Gastrocnemius medialis (tissue), 4 donors: ENCODE results near the gene PTPN20.

ENCODE experiments used
- POLR2A ChIP-seq, 2 donors: fragments of 450-650 bp; IDR thresholded peaks; one replicate each; pipeline ENCODE4 v1.6.1; 2017; ENCODE audit warnings: antibody characterized with exemption in 2 of 2, mild to moderate bottlenecking in 2 of 2, moderate library complexity in 2 of 2
- TF ChIP-seq, protein P1 (sequence below), 5 experiments: fragments of 450-650 bp in 3 of 5; fragments of 200-600 bp in 2 of 5; sonication (generic) in 2 of 5; IDR thresholded peaks in 4 of 5; conservative IDR thresholded peaks in 1 of 5; 1 replicate in 4 of 5; 2 replicates in 1 of 5; pipeline ENCODE4 v1.5.1; 2016 to 2019; ENCODE audit warnings: antibody characterized with exemption in 5 of 5, mild to moderate bottlenecking in 3 of 5, moderate library complexity in 3 of 5

DNA sequence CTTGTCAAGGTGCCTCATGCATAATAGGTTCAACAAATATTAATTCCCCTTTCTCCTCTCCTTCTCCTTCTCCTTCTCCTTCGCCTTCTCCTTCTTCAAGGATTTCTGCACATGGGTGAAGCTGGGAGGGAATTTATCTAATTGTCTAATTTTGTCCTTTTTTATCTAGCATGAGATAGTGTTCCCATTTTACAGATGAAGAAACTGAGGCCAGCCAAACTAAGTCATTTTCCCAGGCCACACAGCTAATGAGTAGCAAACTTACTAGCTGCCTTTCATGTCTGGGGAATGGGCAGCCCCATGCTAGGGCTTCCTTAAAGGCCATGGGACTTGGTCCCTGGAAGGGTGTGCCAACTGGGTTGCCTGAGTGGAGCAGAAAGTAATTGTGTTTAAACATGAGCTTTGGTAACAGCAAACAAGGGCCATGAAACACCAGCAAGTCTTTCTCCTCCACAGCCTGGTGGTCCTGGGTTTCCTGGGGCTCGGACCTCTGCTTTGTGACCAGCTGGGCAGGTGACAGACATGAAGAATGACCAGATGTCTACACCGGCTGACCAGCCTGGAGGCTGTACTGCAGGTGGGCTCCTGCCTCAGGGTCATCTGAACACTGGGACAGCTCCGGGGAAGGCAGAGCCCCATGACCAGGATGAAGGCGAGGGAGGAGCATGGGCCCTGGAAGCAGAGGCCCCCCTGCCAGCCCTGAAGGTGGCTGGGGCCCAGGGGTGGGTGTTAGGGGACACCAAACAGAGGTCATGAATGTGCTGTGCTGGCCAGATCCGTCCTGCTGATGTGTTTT, 138.0 kb downstream of the PTPN20 start:
- TF ChIP-seq, protein P1, sequence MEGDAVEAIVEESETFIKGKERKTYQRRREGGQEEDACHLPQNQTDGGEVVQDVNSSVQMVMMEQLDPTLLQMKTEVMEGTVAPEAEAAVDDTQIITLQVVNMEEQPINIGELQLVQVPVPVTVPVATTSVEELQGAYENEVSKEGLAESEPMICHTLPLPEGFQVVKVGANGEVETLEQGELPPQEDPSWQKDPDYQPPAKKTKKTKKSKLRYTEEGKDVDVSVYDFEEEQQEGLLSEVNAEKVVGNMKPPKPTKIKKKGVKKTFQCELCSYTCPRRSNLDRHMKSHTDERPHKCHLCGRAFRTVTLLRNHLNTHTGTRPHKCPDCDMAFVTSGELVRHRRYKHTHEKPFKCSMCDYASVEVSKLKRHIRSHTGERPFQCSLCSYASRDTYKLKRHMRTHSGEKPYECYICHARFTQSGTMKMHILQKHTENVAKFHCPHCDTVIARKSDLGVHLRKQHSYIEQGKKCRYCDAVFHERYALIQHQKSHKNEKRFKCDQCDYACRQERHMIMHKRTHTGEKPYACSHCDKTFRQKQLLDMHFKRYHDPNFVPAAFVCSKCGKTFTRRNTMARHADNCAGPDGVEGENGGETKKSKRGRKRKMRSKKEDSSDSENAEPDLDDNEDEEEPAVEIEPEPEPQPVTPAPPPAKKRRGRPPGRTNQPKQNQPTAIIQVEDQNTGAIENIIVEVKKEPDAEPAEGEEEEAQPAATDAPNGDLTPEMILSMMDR (IDR thresholded peaks at IDR 0.05 in 4 of 5, conservative IDR thresholded peaks at IDR 0.05 in 1 of 5): no peak
- no peak for TF ChIP-seq POLR2A (IDR thresholded peaks at IDR 0.05)
